ENCODE data around the gene GLRA1. TPM values are rescaled to one million over a fixed set of nuclear protein-coding genes. Genes with fewer than 3 reads are reported as not detected.
"Not testable (repeated sequence)": the region's sequence is repeated elsewhere in the genome, so short reads cannot be mapped to it uniquely, and the experiment has no call there.

The GLRA1 gene
- total RNA-seq, 1 experiment from 2014 or later: not detected

DNA sequence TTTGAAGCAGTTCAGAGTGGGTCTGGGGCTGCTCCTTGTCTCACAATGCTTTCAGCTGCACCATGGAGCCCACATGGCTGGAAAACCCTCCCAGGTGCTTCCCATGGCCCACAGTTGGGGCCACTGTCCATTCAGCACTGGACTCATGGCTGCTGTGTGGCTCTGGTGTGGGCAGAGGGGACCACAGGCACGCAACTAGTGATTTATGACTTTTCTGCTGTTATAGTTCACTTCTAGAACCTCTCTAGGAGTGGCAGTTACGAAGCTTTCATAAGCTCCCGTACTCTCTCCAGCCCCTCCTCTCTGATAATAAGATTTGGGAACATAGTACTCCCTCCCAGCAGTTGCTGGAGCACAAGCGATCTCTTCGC, 29.0 kb downstream of the GLRA1 start:
- Mint-ChIP-seq H3K27me3 (ENCODE audit: insufficient read depth, unreplicated experiment) (peaks cover 13% of the 10 kb centered on the region), H3K4me3 (ENCODE audit: unreplicated experiment) (no peak overlapping the region), H3K9me3 (ENCODE audit: unreplicated experiment) (no peaks in the 10 kb centered on the region), H3K36me3 (ENCODE audit: insufficient read depth, unreplicated experiment) (no peaks in the 10 kb centered on the region), H3K4me1 (ENCODE audit: low read depth, unreplicated experiment) (no peaks in the 10 kb centered on the region), H3K27ac (ENCODE audit: unreplicated experiment) (no peak overlapping the region)
- TF ChIP-seq, protein P1, sequence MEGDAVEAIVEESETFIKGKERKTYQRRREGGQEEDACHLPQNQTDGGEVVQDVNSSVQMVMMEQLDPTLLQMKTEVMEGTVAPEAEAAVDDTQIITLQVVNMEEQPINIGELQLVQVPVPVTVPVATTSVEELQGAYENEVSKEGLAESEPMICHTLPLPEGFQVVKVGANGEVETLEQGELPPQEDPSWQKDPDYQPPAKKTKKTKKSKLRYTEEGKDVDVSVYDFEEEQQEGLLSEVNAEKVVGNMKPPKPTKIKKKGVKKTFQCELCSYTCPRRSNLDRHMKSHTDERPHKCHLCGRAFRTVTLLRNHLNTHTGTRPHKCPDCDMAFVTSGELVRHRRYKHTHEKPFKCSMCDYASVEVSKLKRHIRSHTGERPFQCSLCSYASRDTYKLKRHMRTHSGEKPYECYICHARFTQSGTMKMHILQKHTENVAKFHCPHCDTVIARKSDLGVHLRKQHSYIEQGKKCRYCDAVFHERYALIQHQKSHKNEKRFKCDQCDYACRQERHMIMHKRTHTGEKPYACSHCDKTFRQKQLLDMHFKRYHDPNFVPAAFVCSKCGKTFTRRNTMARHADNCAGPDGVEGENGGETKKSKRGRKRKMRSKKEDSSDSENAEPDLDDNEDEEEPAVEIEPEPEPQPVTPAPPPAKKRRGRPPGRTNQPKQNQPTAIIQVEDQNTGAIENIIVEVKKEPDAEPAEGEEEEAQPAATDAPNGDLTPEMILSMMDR (IDR thresholded peaks at IDR 0.05; ENCODE audit: insufficient read depth in 1 of 2, low read depth in 1 of 2, low read length in 1 of 2, severe bottlenecking in 1 of 2, unreplicated experiment in 1 of 2): no peak
- H3K27me3 ChIP-seq (replicated peaks; ENCODE audit: control insufficient read depth, insufficient read depth, low read length): no peaks in the 10 kb centered on the region
- POLR2A ChIA-PET: no interaction called here
- H3K4me1 ChIP-seq: no peaks in the 10 kb centered on the region
- no peaks in the 10 kb centered on the region for H3K36me3 ChIP-seq (ENCODE audit: control insufficient read depth, insufficient read depth, low read length)
- intact Hi-C loops (cut with micrococcal nuclease; ENCODE audit: unreplicated experiment): no loop called here
- CTCF ChIA-PET: no interaction called here
- no peak for DNase-seq
- H3K9me3 ChIP-seq: no peaks in the 10 kb centered on the region
- no TSS peak for BruUV-seq (replicated peaks)
- H3K4me3 ChIP-seq (ENCODE audit: low read depth, low read length): no peak overlapping the region

DNA sequence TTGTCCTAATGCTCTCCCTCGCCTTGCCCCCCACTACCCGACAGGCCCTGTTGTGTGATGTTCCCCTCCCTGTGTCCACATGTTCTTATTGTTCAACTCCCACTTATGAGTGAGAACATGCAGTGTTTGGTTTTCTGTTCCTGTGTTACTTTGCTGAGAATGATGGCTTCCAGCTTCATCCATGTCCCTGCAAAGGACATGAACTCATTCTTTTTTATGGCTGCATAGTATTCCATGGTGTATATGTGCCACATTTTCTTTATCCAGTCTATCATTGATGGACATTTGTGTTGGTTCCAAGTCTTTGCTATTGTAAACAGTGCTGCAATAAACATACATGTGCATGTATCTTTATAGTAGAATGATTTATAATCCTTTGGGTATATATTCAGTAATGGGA, 31.2 kb downstream of the GLRA1 start:
- H3K36me3 ChIP-seq (ENCODE audit: control insufficient read depth, insufficient read depth, low read length); H3K4me1 Mint-ChIP-seq (ENCODE audit: low read depth, unreplicated experiment); H3K4me1 ChIP-seq; H3K36me3 Mint-ChIP-seq (ENCODE audit: insufficient read depth, unreplicated experiment); H3K9me3 Mint-ChIP-seq (ENCODE audit: unreplicated experiment); POLR2A ChIA-PET; H3K9me3 ChIP-seq; H3K27me3 ChIP-seq (replicated peaks; ENCODE audit: control insufficient read depth, insufficient read depth, low read length); H3K4me3 ChIP-seq (ENCODE audit: low read depth, low read length); intact Hi-C loops (cut with micrococcal nuclease; ENCODE audit: unreplicated experiment); DNase-seq; CTCF ChIA-PET; BruUV-seq (replicated peaks); H3K27ac Mint-ChIP-seq (ENCODE audit: unreplicated experiment); H3K4me3 Mint-ChIP-seq (ENCODE audit: unreplicated experiment); H3K27me3 Mint-ChIP-seq (ENCODE audit: insufficient read depth, unreplicated experiment): not testable (repeated sequence)

DNA sequence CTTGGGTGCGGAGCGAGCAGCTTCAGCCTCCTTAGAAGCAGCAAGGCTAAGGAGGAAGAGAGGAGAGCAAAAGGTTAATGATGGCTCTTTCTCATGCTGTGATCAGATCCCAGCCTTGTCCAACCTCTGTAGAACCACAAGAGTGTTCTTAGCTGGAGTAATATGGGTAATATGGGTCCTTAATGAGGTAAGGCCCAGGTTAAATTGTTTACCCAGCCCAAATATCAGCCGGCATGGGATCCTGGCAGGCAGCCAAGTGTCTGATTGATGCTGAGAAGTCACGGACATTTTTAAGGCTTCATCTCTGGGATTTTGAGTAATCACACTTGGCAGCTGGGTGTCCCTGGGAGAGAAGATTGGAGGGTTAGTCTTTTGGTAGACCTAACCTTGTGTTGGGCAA, 32.3 kb downstream of the GLRA1 start:
- peaks cover 4% of the 10 kb centered on the region for H3K27me3 Mint-ChIP-seq (ENCODE audit: insufficient read depth, unreplicated experiment)
- no peak overlapping the region for H3K27ac Mint-ChIP-seq (ENCODE audit: unreplicated experiment)
- intact Hi-C loops (cut with micrococcal nuclease; ENCODE audit: unreplicated experiment): no loop called here
- H3K36me3 Mint-ChIP-seq (ENCODE audit: insufficient read depth, unreplicated experiment): no peaks in the 10 kb centered on the region
- H3K4me1 ChIP-seq: no peaks in the 10 kb centered on the region
- ChIA-PET CTCF (no interaction called here), POLR2A (no interaction called here)
- no peaks in the 10 kb centered on the region for H3K9me3 Mint-ChIP-seq (ENCODE audit: unreplicated experiment)
- no TSS peak for BruUV-seq (replicated peaks)
- no peaks in the 10 kb centered on the region for H3K27me3 ChIP-seq (replicated peaks; ENCODE audit: control insufficient read depth, insufficient read depth, low read length)
- H3K36me3 ChIP-seq (ENCODE audit: control insufficient read depth, insufficient read depth, low read length): no peaks in the 10 kb centered on the region
- no peaks in the 10 kb centered on the region for H3K9me3 ChIP-seq
- H3K4me3 Mint-ChIP-seq (ENCODE audit: unreplicated experiment): no peak overlapping the region
- TF ChIP-seq, protein P1 (IDR thresholded peaks at IDR 0.05; ENCODE audit: insufficient read depth in 1 of 2, low read depth in 1 of 2, low read length in 1 of 2, severe bottlenecking in 1 of 2, unreplicated experiment in 1 of 2): no peak
- no peak overlapping the region for H3K4me3 ChIP-seq (ENCODE audit: low read depth, low read length)
- H3K4me1 Mint-ChIP-seq (ENCODE audit: low read depth, unreplicated experiment): no peaks in the 10 kb centered on the region
- no peak for DNase-seq

DNA sequence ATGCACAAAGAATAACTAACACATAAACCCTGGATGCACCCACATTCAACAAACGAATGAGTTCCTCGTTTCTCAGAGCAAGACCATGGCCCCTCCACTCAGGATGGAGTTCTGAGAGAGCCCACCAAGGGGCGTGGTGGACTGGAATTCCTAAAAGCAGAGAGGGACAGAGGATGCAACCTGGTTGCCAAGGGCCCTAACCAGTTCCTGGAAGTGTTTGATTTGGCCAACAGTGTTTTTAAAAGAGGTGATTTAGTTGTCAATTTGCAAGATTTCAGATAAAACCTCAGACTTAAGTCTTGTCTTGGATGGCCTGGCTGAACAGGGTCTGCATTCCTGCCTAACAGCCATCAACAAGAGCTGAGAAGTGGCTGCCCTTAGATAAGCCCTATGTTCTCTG, 34.4 kb downstream of the GLRA1 start:
- H3K4me1 ChIP-seq: no peaks in the 10 kb centered on the region
- no peak overlapping the region for H3K4me3 ChIP-seq (ENCODE audit: low read depth, low read length)
- H3K9me3 ChIP-seq: no peaks in the 10 kb centered on the region
- TF ChIP-seq, protein P1 (IDR thresholded peaks at IDR 0.05; ENCODE audit: insufficient read depth in 1 of 2, low read depth in 1 of 2, low read length in 1 of 2, severe bottlenecking in 1 of 2, unreplicated experiment in 1 of 2): no peak
- no peak for DNase-seq
- H3K4me3 Mint-ChIP-seq (ENCODE audit: unreplicated experiment): no peak overlapping the region
- H3K4me1 Mint-ChIP-seq (ENCODE audit: low read depth, unreplicated experiment): no peaks in the 10 kb centered on the region
- H3K36me3 Mint-ChIP-seq (ENCODE audit: insufficient read depth, unreplicated experiment): no peaks in the 10 kb centered on the region
- no peaks in the 10 kb centered on the region for H3K27me3 Mint-ChIP-seq (ENCODE audit: insufficient read depth, unreplicated experiment)
- no TSS peak for BruUV-seq (replicated peaks)
- H3K27ac Mint-ChIP-seq (ENCODE audit: unreplicated experiment): no peak overlapping the region
- H3K27me3 ChIP-seq (replicated peaks; ENCODE audit: control insufficient read depth, insufficient read depth, low read length): no peaks in the 10 kb centered on the region
- CTCF ChIA-PET: no interaction called here
- intact Hi-C loops (cut with micrococcal nuclease; ENCODE audit: unreplicated experiment): no loop called here
- POLR2A ChIA-PET: no interaction called here
- no peaks in the 10 kb centered on the region for H3K9me3 Mint-ChIP-seq (ENCODE audit: unreplicated experiment)
- no peaks in the 10 kb centered on the region for H3K36me3 ChIP-seq (ENCODE audit: control insufficient read depth, insufficient read depth, low read length)
